Epithelial cell of umbilical artery (primary cell): Measurements from ENCODE around the gene MEP1A. TPM values are rescaled to one million over a fixed set of nuclear protein-coding genes. Genes with fewer than 3 reads are reported as not detected.

Source experiments
- total RNA-seq: library from RNA; depleted of rRNA; stranded (reverse); fragments of >200 nt; gene quantifications from 2 replicates; pipeline ENCODE4 v1.2.3, GENCODE V29; 2014

The MEP1A gene, protein sequence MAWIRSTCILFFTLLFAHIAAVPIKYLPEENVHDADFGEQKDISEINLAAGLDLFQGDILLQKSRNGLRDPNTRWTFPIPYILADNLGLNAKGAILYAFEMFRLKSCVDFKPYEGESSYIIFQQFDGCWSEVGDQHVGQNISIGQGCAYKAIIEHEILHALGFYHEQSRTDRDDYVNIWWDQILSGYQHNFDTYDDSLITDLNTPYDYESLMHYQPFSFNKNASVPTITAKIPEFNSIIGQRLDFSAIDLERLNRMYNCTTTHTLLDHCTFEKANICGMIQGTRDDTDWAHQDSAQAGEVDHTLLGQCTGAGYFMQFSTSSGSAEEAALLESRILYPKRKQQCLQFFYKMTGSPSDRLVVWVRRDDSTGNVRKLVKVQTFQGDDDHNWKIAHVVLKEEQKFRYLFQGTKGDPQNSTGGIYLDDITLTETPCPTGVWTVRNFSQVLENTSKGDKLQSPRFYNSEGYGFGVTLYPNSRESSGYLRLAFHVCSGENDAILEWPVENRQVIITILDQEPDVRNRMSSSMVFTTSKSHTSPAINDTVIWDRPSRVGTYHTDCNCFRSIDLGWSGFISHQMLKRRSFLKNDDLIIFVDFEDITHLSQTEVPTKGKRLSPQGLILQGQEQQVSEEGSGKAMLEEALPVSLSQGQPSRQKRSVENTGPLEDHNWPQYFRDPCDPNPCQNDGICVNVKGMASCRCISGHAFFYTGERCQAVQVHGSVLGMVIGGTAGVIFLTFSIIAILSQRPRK
- total RNA-seq, result not detected in 2 replicates

DNA sequence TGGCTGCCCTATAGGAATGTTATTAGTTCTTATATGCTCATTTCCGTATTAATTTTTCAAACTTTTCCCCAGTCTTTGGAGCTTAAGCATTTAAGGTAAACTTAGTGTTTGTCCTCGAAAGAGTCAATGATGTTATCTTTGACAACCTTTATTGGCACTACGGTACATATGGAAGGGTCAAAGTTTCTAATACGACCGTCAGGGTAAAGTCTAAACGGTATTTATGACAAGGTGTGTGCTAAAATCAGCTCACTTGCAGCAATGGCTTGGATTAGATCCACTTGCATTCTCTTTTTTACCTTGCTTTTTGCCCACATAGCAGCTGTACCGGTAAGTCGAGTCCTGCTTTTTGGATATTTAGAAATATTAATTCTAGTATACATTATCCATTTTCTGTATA is at the start of gene MEP1A:
TSS of gene MEP1A (plus strand) at position 252 of the 400 bp plus-strand sequence. CDS start at position 262, 10 bp downstream.

GRCh38 chr6:46746696-46747095 is 46.5 kb upstream of the MEP1A start, which contains the start of gene ANKRD66:
Gene ANKRD66 (plus strand): TSS chr6:46746933. CDS start chr6:46751949, 5,016 bp downstream.

Other genes starting within 250 kb of the MEP1A start
- under 0.01 and 0.15 TPM in 2 replicates for gene CYP39A1, start 140.6 kb upstream of the MEP1A start, total RNA-seq
- gene SLC25A27, start 140.4 kb upstream of the MEP1A start, total RNA-seq, result 0.32 and 1.5 TPM in 2 replicates
- not detected in 2 replicates for gene TDRD6, start 105.5 kb upstream of the MEP1A start, total RNA-seq
- not detected in 2 replicates for gene PLA2G7, start 58.0 kb upstream of the MEP1A start, total RNA-seq
- gene ANKRD66, start 46.5 kb upstream of the MEP1A start, total RNA-seq, result not detected in 2 replicates
- gene ADGRF5, start 128.5 kb downstream of the MEP1A start, total RNA-seq, result 2.9 and 7.6 TPM in 2 replicates
- gene ADGRF1, start 248.9 kb downstream of the MEP1A start, total RNA-seq, result not detected in 2 replicates